Measurements from ENCODE around the gene SLC25A17.
"Not testable (repeated sequence)": the region's sequence is repeated elsewhere in the genome, so short reads cannot be mapped to it uniquely, and the experiment has no call there.

Gene SLC25A17

GRCh38 chr22:40818192-40818746 is 877 bp downstream of the SLC25A17 start:
- DNase-seq: no peak

GRCh38 chr22:40817737-40818136 is 1.4 kb downstream of the SLC25A17 start:
- no peak for DNase-seq

GRCh38 chr22:40813912-40814315 is 5.2 kb downstream of the SLC25A17 start:
- no peak for DNase-seq

- no peak for DNase-seq
Measured at GRCh38 chr22:40808018-40808841, 10.9 kb downstream of the SLC25A17 start.

- DNase-seq: no peak
Measured at GRCh38 chr22:40806711-40807110, 12.4 kb downstream of the SLC25A17 start.

- DNase-seq: no peak
Measured at GRCh38 chr22:40805699-40806203, 13.4 kb downstream of the SLC25A17 start.

GRCh38 chr22:40805239-40805638 is 13.9 kb downstream of the SLC25A17 start:
- no peak for DNase-seq

GRCh38 chr22:40803321-40803720 is 15.8 kb downstream of the SLC25A17 start:
- no peak for DNase-seq

GRCh38 chr22:40799008-40799407 is 20.1 kb downstream of the SLC25A17 start:
- no peak for DNase-seq

- no peak for DNase-seq
Measured at GRCh38 chr22:40797427-40797826, 21.7 kb downstream of the SLC25A17 start.

- DNase-seq: no peak
Measured at GRCh38 chr22:40792451-40792850, 26.7 kb downstream of the SLC25A17 start.

GRCh38 chr22:40791241-40791640 is 27.9 kb downstream of the SLC25A17 start:
- DNase-seq: no peak

- DNase-seq: no peak
Measured at GRCh38 chr22:40789131-40789530, 30.0 kb downstream of the SLC25A17 start.

- DNase-seq: no peak
Measured at GRCh38 chr22:40782521-40782920, 36.6 kb downstream of the SLC25A17 start.

- not testable (repeated sequence) for DNase-seq
Measured at GRCh38 chr22:40781749-40782148, 37.4 kb downstream of the SLC25A17 start.

GRCh38 chr22:40769761-40770160 is 49.4 kb downstream of the SLC25A17 start:
- no peak for DNase-seq

- DNase-seq: no peak
Measured at GRCh38 chr22:40768206-40768605, 50.9 kb downstream of the SLC25A17 start.

- no peak for DNase-seq
Measured at GRCh38 chr22:40766956-40767355, 52.2 kb downstream of the SLC25A17 start.

GRCh38 chr22:40764763-40765441 is 54.2 kb downstream of the SLC25A17 start:
- DNase-seq: no peak

GRCh38 chr22:40759294-40759840 is 59.8 kb downstream of the SLC25A17 start:
- no peak for DNase-seq

GRCh38 chr22:40758851-40759250 is 60.3 kb downstream of the SLC25A17 start:
- DNase-seq: not testable (repeated sequence)

- no peak for DNase-seq
Measured at GRCh38 chr22:40758390-40758789, 60.8 kb downstream of the SLC25A17 start.

- no peak for DNase-seq
Measured at GRCh38 chr22:40757071-40757470, 62.1 kb downstream of the SLC25A17 start.

GRCh38 chr22:40753114-40753513 is 66.0 kb downstream of the SLC25A17 start:
- no peak for DNase-seq

All from COR-L47 (cell line).